GM10847 (cell line): ENCODE results near the gene KIR2DL3.
"Not testable (repeated sequence)": the region's sequence is repeated elsewhere in the genome, so short reads cannot be mapped to it uniquely, and the experiment has no call there.

ENCODE experiments used
- POLR2A ChIP-seq: IDR thresholded peaks from 2 replicates; pipeline ENCODE4 v1.6.1; 2011; ENCODE audit not compliant: insufficient read length; ENCODE audit errors: extremely low read depth

The KIR2DL3 gene

DNA sequence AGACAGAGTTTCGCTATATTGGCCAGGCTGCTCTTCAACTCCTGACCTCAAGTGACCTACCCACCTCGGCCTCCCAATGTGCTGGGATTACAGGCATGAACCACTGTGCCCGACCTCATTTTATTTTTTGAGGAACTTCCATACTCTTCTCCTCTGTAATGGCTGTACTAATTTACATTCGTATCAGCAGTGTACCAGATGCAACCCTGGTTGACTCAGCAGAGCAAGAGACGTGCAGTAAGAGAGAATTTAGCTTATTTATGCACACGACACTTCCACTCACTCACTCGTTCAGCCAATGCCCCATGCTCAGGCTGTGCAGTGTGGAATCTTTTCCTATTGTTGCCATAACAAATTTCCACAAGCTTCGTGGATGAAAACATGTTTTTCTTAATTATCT, 7.1 kb upstream of the KIR2DL3 start:
- no peak for TF ChIP-seq POLR2A

DNA sequence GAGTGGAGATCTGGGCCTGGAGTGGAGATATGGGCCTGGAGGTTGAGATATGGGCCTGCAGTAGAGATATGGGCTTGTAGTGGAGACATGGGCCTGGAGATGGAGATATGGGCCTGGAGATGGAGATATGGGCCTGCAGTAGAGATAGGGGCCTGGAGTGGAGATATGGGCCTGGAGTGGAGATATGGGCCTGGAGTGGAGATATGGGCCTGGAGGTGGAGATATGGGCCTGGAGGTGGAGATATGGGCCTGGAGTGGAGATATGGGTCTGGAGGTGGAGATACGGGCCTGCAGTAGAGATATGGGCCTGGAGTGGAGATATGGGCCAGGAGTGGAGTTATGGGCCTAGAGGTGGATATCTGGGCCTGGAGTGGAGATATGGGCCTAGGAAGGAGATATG, 402 bp downstream of the KIR2DL3 start:
- no peak for TF ChIP-seq POLR2A

- TF ChIP-seq POLR2A = no peak
Measured at GRCh38 chr19:54739587-54740497, 1.5 kb downstream of the KIR2DL3 start.

DNA sequence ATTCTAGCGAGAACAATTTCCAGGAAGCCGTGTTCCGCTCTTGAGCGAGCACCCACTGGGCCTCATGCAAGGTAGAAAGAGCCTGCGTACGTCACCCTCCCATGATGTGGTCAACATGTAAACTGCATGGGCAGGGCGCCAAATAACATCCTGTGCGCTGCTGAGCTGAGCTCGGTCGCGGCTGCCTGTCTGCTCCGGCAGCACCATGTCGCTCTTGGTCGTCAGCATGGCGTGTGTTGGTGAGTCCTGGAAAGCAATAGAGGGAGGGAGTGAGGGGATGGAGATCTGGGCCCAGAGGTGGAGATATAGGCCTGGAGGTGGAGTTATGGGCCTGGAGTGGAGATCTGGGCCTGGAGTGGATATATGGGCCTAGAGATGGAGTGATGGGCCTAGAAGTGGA, 31.3 kb downstream of the KIR2DL3 start, which contains the start of gene KIR2DL1:
Gene KIR2DL1, plus strand, starts transcription at position 148 of the 400 bp plus-strand sequence. Its CDS starts 58 bp downstream, at position 206.
- TF ChIP-seq POLR2A = not testable (repeated sequence)

DNA sequence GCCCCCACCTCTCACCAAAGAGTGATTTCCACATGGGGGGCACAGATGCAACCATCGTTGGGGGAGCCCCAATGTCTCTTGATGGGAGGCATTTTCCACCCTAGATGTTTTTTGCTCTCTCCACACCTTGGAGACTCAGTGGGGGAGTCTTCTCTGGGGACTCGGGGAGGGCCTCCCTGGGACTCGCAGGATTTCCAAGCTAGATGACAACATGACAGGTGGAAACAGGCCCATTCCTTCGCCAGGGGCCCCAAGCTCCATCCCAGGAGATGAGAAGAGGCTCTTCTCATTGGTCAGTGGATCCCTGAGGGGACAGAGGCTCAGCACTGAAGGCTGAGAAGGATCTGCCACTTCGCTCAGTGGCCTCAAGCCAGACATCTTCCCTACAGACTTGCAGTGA, 52.4 kb downstream of the KIR2DL3 start:
- no peak for TF ChIP-seq POLR2A

- TF ChIP-seq POLR2A = no peak
Measured at GRCh38 chr19:54791476-54791875, 53.2 kb downstream of the KIR2DL3 start.

DNA sequence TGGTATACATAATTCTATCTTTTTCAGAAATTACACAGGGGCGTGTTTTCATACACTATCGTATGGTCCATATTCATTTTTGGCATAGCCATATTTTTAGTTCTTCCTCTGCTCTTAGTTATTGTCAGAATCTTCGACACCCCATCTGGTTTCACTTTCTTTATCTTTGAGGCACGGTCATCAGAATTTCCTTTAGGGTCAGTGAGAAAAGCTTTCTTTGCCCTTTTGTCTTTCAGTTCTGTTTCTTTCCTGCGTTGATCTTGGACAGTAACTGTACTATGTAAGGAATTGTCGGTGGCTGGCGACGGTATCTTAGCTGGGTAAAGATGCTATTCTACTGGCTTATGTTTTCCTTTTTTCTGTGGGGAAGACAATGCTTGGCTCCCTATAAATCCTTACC, 54.5 kb downstream of the KIR2DL3 start:
- TF ChIP-seq POLR2A = no peak

- TF ChIP-seq POLR2A = no peak
Measured at GRCh38 chr19:54795758-54796157, 57.4 kb downstream of the KIR2DL3 start.
